Epithelial cell of esophagus (primary cell): ENCODE measurements around the gene SHROOM2.
A peak's percentile ranks its signal among the peaks of the same experiment; 100 is the strongest.

Source experiments
- DNase-seq: peaks from one replicate; pipeline ENCODE4 v3.0.0; 2010; ENCODE audit warnings: low read depth
- H3K4me3 ChIP-seq: 2 replicates; pipeline ENCODE4 v1.5.1; 2011; ENCODE audit warnings: mild to moderate bottlenecking, low read length, control low read depth
- TF ChIP-seq, protein P1 (sequence below): IDR thresholded peaks from 2 replicates; pipeline ENCODE4 v1.5.1; 2011; ENCODE audit warnings: low read depth, mild to moderate bottlenecking, low read length, control low read depth, inconsistent platforms; ENCODE audit not compliant: insufficient read depth; ENCODE audit errors: missing control alignments

SHROOM2 gene

DNA sequence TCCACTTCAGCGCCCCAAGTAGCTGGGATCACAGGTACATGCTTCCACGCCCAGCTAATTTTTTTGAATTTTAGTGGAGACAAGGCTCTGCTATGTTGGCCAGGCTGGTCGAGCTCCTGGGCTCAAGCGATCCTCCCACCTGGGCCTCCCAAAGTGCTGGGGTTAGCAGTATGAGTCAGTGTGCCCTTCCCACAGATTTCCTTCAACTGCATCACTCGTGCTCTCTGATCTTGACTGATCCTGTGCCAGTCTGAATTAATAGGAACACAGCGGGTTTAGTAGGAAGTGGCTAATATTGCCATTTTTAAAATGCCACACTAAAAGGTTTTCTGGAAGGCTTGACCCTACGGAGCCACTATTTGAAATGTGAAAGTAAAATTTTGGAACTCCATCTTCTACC, 4.3 kb upstream of the SHROOM2 start:
- H3K4me3 ChIP-seq = no peak overlapping the region
- TF ChIP-seq, protein P1, sequence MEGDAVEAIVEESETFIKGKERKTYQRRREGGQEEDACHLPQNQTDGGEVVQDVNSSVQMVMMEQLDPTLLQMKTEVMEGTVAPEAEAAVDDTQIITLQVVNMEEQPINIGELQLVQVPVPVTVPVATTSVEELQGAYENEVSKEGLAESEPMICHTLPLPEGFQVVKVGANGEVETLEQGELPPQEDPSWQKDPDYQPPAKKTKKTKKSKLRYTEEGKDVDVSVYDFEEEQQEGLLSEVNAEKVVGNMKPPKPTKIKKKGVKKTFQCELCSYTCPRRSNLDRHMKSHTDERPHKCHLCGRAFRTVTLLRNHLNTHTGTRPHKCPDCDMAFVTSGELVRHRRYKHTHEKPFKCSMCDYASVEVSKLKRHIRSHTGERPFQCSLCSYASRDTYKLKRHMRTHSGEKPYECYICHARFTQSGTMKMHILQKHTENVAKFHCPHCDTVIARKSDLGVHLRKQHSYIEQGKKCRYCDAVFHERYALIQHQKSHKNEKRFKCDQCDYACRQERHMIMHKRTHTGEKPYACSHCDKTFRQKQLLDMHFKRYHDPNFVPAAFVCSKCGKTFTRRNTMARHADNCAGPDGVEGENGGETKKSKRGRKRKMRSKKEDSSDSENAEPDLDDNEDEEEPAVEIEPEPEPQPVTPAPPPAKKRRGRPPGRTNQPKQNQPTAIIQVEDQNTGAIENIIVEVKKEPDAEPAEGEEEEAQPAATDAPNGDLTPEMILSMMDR = no peak
- DNase-seq = no peak

DNA sequence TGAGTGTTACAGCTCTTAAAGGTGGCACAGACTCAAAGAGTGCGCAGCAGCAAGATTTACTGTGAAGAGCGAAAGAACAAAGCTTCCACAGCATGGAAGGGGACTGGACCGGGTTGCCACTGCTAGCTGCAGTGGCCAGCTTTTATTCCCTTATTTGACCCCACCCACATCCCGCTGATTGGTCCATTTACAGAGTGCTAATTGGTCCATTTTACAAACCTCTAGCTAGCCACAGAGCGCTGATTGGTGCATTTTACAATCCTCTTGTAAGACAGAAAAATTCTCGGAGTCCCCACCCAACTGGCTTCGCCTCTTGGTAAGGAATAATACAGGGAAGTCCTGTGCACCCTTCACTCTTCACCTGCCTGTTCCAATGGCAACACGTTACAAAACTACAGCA, 1.9 kb upstream of the SHROOM2 start:
- TF ChIP-seq, protein P1 = no peak
- no peak overlapping the region for H3K4me3 ChIP-seq
- no peak for DNase-seq

DNA sequence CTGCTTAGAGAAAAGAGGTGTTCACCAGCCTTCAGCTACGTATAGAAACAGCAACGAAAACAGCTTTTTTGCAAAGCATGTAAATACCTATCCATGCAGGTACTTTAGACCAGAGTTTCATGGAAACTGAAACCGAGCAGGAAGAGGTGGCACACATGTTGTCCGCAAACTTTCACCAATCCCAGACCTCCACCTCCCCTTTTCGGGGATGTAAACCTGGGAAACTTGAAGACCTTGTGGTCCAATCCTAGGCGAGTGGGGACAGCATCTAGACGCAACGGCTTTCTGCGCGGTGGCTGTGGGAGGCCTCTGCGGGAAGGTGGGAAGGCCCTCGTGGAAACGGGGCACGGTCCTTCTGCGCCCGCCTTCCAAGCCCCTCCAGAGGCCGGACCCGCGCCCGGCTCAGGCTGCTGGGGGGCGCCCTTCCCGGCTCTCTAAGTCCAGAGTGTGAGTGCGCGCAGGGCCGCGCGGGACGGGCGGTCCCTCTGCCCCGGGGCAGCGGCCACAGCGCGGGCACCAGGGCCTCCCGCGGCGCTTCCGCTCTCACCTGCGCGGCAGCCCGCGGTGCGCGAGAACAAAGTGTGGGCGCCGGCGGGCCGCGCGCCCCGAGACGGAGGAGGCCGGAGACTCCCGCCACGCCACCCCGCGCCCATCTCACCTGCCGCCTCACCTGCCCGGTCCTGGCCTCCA, 830 bp upstream of the SHROOM2 start:
- H3K4me3 ChIP-seq = peak overlapping the region; percentile 25
- TF ChIP-seq, protein P1 = no peak
- DNase-seq = peak; percentile 2

DNA sequence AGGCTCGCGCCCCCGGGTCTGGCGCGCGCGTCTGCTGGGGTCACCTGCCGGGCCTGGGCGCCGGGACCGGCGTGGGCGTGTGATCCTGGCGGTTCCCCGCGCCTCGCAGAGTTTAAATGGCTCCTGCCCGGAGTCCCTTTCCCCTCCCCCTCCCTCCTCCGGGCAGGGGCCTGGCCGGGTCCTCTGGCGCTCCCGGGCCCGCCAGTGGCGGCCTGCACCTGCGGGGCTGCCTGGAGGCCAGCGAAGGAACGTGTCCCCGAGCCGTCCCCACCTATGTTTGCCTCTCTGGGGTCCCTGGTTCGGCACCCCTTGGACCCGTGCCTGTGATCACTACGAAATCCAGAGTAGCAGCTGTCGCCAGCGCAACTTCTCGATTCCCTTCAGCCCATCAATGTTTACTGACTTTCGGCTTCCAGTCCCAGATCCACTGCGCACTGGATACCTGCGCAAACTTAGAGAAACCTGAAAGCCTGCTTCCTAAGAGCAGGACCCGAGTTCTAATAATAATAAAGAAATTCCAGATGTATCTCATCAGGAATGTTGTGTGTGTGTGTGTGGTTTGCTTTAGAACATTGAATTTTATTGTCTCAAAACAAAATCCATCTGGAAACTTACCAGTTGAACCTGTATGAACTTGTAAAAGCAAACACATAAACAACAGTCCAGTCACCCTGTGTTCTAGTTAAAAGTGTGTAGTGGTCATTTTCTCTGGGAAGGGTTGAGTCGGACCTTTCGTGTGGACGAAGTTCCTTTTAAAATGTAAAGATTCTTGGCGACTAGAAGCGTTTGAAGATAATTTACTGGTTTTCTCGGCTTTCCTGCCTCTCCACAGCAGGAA, 788 bp downstream of the SHROOM2 start:
- H3K4me3 ChIP-seq = peak overlapping the region; percentile 54
- TF ChIP-seq, protein P1 = no peak
- DNase-seq = peak; percentile 30

DNA sequence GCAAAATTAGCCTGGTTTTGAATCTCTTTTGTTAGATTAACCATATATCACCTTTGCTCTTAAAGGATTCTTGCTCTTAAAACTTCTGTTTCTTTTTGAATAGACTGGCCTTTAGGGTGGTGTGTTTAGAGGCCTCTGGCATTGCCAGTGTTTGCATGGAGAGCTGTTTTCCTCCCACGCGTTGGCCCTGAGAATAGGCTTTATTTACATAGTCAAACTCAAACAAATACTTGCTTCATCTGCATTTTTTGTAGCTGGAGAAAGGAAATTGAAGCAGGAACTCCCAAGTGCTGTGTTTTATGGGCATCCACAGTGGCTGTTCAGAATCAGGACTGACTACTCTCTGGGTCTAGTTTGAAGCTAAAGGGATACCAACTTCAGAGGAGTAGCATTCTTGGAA, 2.7 kb downstream of the SHROOM2 start:
- DNase-seq = peak; percentile 68
- TF ChIP-seq, protein P1 = no peak
- no peak overlapping the region for H3K4me3 ChIP-seq

DNA sequence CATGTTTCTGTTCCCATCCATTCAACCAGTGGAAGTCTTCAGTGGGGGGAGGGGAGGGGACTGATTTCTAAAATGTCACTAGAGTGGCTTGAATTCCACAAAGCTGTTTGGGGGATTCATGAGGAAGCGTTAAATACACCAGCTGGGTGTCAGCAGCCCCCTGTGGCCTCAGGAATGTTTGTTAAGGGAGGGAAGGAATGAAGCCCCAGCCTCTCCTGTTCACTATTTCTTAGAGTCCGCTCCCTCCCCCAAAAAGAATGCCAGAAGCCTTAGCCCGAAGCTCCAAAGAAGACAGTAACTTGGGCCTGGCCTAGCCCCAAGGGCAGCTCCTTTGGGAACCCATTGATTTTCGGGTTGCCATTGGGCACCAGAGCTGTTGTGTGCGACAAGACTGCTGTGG, 3.3 kb downstream of the SHROOM2 start:
- TF ChIP-seq, protein P1 = no peak
- no peak overlapping the region for H3K4me3 ChIP-seq
- DNase-seq = no peak
